ENCODE data around the gene KLRC3.
A peak's percentile ranks its signal among the peaks of the same experiment; 100 is the strongest.
"Not testable (repeated sequence)": the region's sequence is repeated elsewhere in the genome, so short reads cannot be mapped to it uniquely, and the experiment has no call there.

The KLRC3 gene

DNA sequence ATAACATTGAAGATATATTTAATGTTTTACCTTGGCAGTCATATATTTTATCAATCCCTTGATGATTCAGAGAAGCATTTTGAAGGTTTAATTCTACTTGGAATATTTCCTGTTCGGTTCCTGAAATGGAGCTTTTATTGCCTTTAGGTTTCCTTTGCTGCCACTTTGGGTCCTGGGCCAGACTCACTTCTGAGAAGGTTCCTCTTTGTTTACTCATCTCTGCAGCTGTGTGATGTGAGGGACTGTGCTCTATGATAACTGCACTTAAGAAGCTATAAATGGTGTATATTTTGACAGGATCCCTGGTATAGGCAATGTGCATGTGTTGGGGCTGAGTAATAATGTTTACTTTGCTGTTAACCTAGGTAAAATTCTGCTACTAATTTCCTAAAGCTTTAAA lies at the start of gene KLRC3:
Gene KLRC3, minus strand, starts transcription at position 262 of the 400 bp plus-strand sequence. Its CDS starts 45 bp downstream, at position 217.
- FAIRE-seq = not testable (repeated sequence)
- peak; percentile 3 for DNase-seq (ENCODE audit: low spot score)

DNA sequence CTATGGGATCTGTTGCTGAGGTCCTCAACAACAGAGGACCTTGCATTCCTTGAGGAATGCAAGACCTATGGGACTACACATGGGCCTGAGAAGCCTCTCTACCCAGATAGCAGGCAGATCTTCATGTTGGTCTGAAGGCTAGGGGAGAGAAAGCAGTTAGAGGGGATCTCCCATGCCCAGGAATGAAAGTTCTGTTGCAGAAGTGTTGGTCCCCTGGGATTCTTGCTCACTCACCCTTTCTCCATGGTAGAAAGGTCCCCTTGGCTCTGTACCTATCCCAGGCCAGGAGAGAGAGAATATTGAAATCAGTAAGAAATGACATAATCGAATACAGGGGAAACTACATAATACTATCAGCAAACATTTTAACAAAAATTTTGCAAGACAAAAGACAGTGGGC lies 49.3 kb upstream of the KLRC3 start:
- DNase-seq (ENCODE audit: low spot score) (no peak), FAIRE-seq (no peak)

DNA sequence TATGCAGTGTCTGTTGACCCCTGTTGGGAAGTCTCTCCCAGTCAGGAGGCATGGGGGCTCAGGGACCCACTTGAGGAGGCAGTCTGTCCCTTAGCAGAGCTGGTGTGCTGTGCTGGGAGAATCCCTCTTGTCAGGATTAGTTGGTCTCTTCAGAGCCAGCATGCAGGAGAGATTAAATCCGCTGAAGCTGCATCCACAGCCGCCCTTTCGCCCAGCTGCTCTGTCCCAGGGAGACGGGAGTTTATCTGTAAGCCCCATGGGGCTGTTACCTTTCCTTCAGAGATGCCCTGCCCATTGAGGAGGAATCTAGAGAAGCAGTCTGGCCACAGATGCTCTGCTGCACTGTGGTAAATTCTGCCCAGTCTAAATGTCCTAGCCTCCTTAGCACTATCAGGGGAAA lies 45.9 kb upstream of the KLRC3 start:
- FAIRE-seq = no peak

DNA sequence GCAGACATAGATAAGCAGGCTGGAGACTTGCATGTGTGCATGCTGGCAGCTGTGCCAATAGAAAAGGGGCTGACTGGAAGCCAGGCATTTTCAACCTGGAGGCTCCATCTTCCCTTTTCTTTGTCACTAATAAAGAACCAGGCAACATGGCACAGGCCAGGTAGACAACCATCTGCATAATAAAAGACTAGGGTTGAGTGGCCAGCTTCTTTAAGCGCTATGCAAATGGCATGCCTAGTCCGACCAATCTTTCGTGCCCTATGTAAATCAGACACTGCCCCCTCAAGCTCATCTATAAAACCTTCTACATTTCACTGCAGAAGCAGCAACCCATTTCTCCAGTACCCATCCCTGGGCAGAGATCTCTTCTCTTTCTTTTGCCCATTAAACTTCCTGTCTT lies 37.4 kb upstream of the KLRC3 start:
- no peak for FAIRE-seq

More for the DNA sequence above, 45.9 kb upstream of the KLRC3 start:
- DNase-seq (ENCODE audit: low spot score) = no peak

DNA sequence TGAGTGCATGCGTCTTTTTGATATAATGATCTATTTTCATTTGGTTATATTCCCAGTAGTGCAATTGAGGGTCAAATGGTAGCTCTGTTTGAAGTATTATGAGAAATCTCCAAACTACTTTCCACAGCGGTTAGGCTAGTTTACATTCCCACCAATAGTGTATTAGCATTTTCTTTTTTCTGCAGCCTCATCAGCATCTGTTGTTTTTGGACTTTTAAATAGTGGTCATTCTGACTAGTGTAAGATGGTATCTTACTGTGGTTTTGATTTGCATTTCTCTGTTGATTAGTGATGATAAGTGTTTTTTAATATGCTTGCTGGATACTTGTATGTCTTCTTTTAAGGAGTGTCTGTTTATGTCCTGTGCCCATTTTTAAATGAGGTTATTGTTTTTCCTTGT lies 36.5 kb upstream of the KLRC3 start:
- FAIRE-seq (no peak), DNase-seq (ENCODE audit: low spot score) (no peak)

More for the DNA sequence above, 37.4 kb upstream of the KLRC3 start:
- no peak for DNase-seq (ENCODE audit: low spot score)

DNA sequence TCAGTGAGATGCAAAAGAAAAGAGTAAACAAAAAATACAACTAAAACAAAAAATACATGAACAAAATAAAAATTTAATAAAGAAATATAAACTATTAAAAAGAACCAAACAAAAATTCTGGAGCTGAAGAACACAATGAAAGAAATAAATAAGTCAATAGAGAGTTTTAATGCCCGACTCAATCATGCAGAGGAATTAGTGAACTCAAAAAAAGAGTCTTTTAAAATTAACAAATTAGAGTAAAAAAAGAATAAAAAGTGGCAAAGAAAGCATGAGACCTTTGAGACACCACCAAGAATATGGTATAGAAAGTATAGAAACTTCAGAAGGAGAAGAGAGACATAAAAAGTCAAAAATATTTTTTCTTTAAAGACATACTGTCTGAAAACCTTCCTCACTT lies 35.4 kb upstream of the KLRC3 start:
- DNase-seq (ENCODE audit: low spot score) (no peak), FAIRE-seq (peak; percentile 21)

DNA sequence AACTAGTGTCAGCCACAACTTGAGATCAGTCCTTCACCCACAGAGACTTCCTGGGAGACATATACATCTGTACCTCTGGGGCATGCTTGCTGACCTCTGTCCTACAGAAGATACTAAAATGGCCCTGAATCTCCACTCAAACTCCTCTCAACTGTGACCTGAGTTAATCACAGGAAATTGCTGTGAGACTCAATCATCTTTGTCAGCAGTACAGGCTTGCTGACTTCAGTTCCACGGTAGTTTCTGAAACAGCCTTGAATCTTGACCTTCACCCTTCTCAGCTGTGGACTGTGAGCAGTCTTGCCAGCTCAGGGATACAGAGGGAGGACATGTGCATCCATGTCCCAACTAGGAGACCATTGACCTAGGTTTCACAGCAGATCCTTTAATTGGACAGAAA lies 34.1 kb upstream of the KLRC3 start:
- FAIRE-seq (peak; percentile 75), DNase-seq (ENCODE audit: low spot score) (peak; percentile 79)

DNA sequence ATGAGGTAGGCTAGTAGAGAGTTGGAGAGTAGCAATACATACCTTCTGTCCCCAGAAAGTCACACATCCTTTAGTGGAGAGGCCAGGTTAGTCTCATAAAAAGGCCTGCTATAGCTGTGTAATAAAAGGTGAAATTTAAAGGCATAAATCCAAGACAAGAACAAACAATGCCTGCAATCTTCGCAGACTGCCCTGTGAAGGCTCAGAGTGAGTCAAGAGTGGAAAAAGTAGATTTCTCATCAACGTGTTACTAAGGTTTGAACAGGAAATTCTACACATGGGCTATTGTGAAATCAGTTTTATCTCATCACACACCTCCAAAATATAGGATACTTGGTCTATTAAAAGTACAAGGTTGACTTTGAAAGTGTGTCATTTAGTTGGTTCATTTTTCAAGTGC lies 32.8 kb upstream of the KLRC3 start, which contains the start of gene KLRC1:
Gene KLRC1, minus strand, starts transcription at position 222 of the 400 bp plus-strand sequence. CDS start 2,221 bp downstream, outside the sequence.
- FAIRE-seq = no peak
- DNase-seq (ENCODE audit: low spot score) = peak; percentile 26

DNA sequence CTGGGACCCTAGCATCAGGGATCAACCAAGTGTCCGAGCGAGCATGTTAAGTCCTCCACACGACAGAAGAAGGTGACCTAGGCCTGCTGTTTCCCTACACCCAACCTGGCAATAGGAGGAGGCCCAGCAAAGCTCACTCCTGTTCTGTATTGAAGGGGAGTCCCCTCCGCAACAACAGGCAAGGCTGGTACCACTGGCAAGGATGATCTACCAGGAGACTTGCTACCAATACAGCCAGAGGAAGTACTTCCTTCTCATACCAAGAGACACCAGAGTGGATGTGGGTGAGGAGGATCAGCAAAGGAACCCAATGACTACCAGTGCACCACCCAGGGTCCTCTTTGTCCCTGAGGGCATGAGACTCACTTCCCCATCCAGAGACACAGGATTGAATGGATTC lies 27.8 kb upstream of the KLRC3 start:
- DNase-seq (ENCODE audit: low spot score) (no peak), FAIRE-seq (no peak)

DNA sequence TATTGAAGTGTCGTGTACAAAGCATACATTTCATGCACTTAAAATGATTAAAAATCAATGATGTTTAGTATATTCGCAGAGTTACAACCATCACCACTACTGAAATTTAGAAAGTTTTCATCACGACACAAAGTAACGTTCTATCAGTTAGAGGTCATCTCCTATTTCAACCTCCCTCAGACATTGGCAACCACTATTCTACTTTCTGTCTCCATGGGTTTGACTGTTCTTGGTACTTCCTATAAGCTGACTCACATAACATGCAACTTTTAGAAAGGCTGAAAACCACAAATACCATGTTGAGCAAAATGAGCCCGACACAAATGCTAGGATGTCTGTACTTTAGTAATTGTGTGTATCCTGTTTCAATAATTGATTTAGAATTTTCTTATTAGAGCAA lies 25.7 kb upstream of the KLRC3 start:
- peak; percentile 43 for FAIRE-seq
- DNase-seq (ENCODE audit: low spot score) = not testable (repeated sequence)

DNA sequence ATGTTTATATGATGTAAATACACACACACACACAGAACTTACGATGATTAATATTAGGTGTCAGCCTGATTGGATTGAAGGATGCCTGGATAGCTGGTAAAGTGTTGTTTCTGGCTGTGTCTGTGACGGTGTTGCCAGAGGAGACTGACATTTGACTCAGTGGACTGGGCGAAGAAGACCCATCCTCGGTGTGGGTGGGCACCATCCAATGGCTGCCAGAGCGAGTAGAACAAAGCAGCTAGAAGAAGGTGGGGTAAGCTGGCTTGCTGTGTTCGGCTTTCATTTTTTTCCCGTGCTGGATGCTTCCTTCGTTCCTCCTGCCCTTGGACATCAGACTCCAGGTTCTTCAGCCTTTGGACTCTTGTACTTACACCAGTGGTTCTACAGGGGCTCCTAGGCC lies 20.7 kb upstream of the KLRC3 start:
- not testable (repeated sequence) for DNase-seq (ENCODE audit: low spot score); FAIRE-seq

DNA sequence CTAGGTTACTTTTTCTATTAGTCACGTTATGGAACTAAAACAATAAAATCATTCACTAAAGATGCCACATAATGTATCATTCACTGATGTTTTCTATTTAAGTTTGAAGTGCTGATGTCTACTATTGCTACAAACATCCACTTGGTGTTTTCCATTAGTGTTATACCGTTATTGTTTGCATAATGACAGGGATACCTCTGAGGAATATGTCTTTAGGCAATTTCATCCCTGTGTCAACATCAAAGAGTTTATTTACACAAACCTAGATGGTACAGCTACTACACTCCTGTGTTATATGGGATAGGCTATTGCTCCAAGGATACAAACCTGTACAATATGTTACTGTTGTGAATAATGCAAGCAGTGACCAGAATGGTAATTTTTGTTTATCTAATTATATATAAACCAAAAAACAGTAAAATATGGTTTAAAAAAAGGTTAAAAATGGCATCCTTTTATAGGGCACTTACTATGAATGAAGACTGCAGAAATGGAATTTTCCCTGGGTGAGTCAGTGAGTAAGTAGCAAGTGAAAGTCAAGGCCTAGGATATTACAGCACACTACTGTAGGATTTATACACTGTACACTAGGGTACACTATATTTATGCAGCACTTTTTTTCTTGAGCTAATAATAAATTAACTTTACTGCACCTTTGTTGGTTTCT lies 19.3 kb upstream of the KLRC3 start:
- DNase-seq (ENCODE audit: low spot score) = not testable (repeated sequence)
- FAIRE-seq = peak; percentile 88

DNA sequence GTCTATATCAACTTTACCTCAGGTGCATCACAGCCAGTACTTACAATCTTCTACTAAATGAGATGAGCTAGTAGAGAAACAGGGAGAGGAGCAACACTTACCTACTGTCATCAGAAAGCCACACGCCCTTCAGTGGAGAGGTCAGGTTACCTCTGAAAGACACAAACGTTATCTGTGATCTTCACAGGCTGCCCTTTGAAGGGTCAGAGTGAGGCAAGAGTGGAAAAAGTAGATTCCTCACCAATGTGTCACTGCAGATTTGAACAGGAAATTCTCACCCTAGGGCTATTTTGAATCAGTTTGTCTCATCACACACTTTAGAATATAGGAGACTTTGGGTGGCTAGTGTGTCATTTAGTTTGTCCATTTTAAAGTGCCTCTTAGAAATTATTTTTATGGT lies 17.2 kb upstream of the KLRC3 start:
- not testable (repeated sequence) for DNase-seq (ENCODE audit: low spot score)
- peak; percentile 96 for FAIRE-seq

DNA sequence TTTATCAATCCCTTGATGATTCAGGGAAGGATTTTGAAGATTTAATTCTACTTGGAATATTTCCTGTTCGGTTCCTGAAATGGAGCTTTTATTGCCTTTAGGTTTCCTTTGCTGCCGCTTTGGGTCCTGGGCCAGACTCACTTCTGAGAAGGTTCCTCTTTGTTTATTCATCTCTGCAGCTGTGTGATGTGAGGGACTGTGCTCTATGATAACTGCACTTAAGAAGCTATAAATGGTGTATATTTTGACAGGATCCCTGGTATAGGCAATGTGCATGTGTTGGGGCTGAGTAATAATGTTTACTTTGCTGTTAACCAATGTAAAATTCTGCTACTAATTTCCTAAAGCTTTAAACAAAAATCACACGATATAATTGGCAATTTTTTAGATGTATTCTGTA lies 15.4 kb upstream of the KLRC3 start, which contains the start of gene KLRC2:
Gene KLRC2, minus strand, starts transcription at position 195 of the 400 bp plus-strand sequence. Its CDS starts 24 bp downstream, at position 171.
- FAIRE-seq = not testable (repeated sequence)
- DNase-seq (ENCODE audit: low spot score) = peak; percentile 16

DNA sequence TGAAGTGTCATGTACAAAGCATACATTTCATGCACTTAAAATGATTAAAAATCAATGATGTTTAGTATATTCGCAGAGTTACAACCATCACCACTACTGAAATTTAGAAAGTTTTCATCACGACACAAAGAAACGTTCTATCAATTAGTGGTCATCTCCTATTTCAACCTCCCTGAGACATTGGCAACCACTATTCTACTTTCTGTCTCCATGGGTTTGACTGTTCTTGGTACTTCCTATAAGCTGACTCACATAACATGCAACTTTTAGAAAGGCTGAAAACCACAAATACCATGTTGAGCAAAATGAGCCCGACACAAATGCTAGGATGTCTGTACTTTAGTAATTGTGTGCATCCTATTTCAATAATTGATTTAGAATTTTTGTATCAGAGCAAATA lies 10.2 kb upstream of the KLRC3 start:
- DNase-seq (ENCODE audit: low spot score) = not testable (repeated sequence)
- FAIRE-seq = peak; percentile 14

DNA sequence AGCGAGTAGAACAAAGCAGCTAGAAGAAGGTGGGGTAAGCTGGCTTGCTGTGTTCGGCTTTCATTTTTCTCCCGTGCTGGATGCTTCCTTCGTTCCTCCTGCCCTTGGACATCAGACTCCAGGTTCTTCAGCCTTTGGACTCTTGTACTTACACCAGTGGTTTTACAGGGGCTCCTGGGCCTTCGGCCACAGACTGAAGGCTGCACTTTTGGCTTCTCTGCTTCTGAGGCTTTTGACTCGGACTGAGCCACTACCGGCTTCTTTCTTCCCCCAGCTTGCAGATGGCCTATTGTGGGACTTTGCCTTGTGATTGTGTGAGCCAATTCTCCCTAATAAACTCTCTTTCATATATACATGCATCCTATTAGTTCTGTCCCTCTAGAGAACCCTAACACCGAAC lies 5.5 kb upstream of the KLRC3 start:
- FAIRE-seq; DNase-seq (ENCODE audit: low spot score): not testable (repeated sequence)

DNA sequence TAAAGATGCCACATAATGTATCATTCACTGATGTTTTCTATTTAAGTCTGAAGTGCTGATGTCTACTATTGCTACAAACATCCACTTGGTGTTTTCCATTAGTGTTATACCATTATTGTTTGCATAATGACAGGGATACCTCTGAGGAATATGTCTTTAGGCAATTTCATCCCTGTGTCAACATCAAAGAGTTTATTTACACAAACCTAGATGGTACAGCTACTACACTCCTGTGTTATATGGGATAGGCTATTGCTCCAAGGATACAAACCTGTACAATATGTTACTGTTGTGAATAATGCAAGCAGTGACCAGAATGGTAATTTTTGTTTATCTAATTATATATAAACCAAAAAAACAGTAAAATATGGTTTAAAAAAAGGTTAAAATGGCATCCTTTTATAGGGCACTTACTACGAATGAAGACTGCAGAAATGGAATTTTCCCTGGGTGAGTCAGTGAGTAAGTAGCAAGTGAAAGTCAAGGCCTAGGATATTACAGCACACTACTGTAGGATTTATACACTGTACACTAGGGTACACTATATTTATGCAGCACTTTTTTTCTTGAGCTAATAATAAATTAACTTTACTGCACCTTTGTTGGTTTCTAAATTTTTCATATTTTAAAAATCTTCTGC lies 4.0 kb upstream of the KLRC3 start:
- DNase-seq (ENCODE audit: low spot score) (peak; percentile 10), FAIRE-seq (peak; percentile 90)

DNA sequence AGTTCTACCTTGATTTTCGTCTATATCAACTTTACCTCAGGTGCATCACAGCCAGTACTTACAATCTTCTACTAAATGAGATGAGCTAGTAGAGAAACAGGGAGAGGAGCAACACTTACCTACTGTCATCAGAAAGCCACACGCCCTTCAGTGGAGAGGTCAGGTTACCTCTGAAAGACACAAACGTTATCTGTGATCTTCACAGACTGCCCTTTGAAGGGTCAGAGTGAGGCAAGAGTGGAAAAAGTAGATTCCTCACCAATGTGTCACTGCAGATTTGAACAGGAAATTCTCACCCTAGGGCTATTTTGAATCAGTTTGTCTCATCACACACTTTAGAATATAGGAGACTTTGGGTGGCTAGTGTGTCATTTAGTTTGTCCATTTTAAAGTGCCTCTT lies 1.8 kb upstream of the KLRC3 start:
- DNase-seq (ENCODE audit: low spot score) = not testable (repeated sequence)
- peak; percentile 99 for FAIRE-seq

DNA sequence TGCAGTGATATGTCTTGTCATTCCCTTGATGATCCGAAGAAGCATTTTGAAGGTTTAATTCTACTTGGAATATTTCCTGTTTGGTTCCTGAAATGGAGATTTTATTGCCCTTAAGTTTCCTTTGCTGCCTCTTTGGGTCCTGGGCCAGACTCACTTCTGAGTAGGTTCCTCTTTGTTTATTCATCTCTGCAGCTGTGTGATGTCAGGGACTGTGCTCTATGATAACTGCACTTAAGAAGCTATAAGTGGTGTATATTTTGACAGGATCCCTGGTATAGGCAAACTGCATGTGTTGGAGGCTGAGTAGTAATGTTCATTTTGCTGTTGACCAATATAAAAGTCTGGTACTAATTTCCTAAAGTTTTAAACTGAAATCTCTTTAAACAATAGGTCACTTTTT lies 11.0 kb downstream of the KLRC3 start, which contains the start of gene KLRC4:
Gene KLRC4, minus strand, starts transcription at position 366 of the 400 bp plus-strand sequence. Its CDS starts 182 bp downstream, at position 184.
- DNase-seq (ENCODE audit: low spot score) (no peak), FAIRE-seq (no peak)

DNA sequence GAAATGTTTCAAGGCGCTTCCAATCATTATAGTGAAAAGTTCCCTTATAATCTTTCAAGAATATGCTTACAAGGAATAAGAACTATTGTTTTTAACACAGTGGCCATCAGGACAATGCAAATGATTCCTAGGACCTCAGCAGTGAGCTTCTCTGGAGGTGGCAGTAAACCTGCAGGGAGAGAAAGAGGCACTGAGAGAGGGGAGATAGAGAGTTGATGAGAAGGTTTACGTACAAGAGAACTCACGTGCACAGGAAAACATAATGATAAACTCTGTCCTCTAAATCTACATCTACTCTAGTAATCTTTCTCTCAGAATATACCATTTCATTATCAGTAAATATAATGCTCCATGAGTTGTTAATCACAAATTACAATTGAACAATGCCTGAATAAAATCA lies 11.6 kb downstream of the KLRC3 start:
- DNase-seq (ENCODE audit: low spot score) = no peak
- no peak for FAIRE-seq

DNA sequence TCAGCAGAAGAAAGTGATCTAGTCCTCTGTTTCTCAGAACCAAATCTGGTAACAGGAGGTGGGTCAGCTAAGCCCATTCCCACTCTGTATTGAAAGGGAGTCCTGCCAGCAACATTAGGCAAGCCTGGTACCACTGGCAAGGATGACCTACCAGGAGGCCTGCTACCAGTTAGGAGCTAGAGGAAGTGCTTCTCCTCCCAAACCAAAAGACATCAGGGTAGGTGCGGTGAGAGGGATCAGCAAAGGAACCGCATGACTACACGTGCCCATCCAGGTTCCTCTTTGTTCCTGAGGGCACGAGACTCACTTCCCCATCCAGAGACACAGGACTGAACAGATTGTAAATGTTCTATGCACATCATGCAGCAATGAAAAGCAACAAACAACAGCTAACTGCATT lies 13.7 kb downstream of the KLRC3 start:
- no peak for DNase-seq (ENCODE audit: low spot score)
- FAIRE-seq = no peak

DNA sequence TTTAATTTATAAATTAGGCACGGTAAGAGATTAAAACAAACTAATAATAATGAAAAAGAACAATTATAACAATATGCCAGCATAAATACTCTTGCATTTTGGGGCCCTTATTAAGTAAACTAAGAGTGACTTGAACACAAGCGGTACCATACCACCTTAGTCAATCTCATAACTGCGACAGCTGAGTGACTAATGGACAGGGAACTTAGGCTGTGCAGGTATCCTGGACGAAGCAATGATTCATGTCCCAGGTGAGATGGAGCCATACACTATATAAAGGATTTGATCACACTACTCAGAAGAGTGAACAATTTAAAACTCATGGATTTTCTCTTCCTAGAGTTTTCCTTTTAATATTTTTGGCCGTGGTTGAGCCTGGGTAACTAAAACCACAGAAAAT lies 15.1 kb downstream of the KLRC3 start:
- FAIRE-seq = no peak

DNA sequence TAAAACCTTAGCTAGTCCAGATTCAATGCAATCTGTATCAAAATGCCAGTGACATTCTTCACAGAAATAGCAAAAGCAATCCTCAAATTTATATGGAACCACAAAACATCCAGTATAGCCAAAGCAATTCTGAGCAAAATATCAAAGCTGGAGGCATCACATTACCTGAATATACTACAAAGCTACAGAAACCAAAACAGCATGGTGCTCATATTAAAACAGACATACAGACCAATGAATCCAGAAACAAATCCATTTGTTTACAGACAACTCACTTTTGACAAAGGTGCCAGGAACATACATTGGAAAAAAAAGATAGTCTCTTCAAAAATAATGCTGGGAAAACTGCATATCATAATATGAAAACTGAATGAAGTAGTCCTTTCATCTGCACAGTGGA lies 15.6 kb downstream of the KLRC3 start:
- no peak for FAIRE-seq

More for the DNA sequence above, 15.1 kb downstream of the KLRC3 start:
- DNase-seq (ENCODE audit: low spot score) = no peak

More for the DNA sequence above, 15.6 kb downstream of the KLRC3 start:
- no peak for DNase-seq (ENCODE audit: low spot score)

Data from RCC 7860 (cell line).